Ovary (tissue), 3 donors: ENCODE data around the gene SIPA1L3.

Experiments
- CTCF ChIP-seq, 3 donors: fragments of 450-650 bp in 2 of 3; fragments of 200-600 bp in 1 of 3; IDR thresholded peaks; one replicate each; pipeline versions ENCODE4 v1.5.1 to v1.8.0; 2016 to 2022; ENCODE audit warnings: antibody characterized with exemption in 3 of 3, mild to moderate bottlenecking in 1 of 3
- EP300 ChIP-seq: sonication (generic); formaldehyde crosslinking; IDR thresholded peaks from one replicate; pipeline ENCODE4 v1.6.1; 2017; ENCODE audit warnings: antibody characterized with exemption
- POLR2A ChIP-seq: fragments of 450-650 bp; IDR thresholded peaks from one replicate; pipeline ENCODE4 v1.6.1; 2017; ENCODE audit warnings: antibody characterized with exemption, mild to moderate bottlenecking, moderate library complexity
- donor health status: DM: no; HTN: no; CAD: no.

GRCh38 chr19:38020311-38020710 lies 113.3 kb downstream of the SIPA1L3 start:
- TF ChIP-seq POLR2A (no peak), EP300 (no peak), CTCF (IDR thresholded peaks at IDR 0.05) (no peak)
